22Rv1 (cell line): ENCODE results near the gene KHK.

ENCODE experiments used
- H3K27ac ChIP-seq: fragments of 450-650 bp; 2 replicates; pipeline ENCODE4 v1.5.1; 2017
- CTCF ChIP-seq: fragments of 450-650 bp; IDR thresholded peaks from 2 replicates; pipeline ENCODE4 v1.5.1; 2017; ENCODE audit warnings: mild to moderate bottlenecking
- ZFX ChIP-seq: fragments of 450-650 bp; IDR thresholded peaks from 2 replicates; pipeline ENCODE4 v1.6.1; 2017; ENCODE audit warnings: antibody characterized with exemption, borderline replicate concordance

Gene KHK

GRCh38 chr2:27128668-27129571 lies 42.3 kb downstream of the KHK start:
- TF ChIP-seq ZFX: no peak
- H3K27ac ChIP-seq: no peak overlapping the region

GRCh38 chr2:27130396-27130795 lies 43.8 kb downstream of the KHK start:
- no peak overlapping the region for H3K27ac ChIP-seq
- TF ChIP-seq ZFX (no peak), CTCF (no peak)

GRCh38 chr2:27131429-27131828 lies 44.9 kb downstream of the KHK start:
- H3K27ac ChIP-seq: no peak overlapping the region
- TF ChIP-seq ZFX (no peak), CTCF (no peak)

GRCh38 chr2:27133195-27133875 lies 46.8 kb downstream of the KHK start:
- TF ChIP-seq CTCF (no peak), ZFX (no peak)

GRCh38 chr2:27133905-27134780 lies 47.6 kb downstream of the KHK start, which contains the start of gene PREB:
Gene PREB, minus strand, starts transcription at chr2:27134636. Its CDS starts 215 bp downstream, at chr2:27134421.
- TF ChIP-seq CTCF (peak; percentile 25; the same call in 1 of the 2 replicates), ZFX (no peak)
- H3K27ac ChIP-seq: peak within 1 kb of the TSS; percentile 69

More at GRCh38 chr2:27133195-27133875, 46.8 kb downstream of the KHK start:
- peak overlapping the region; percentile 69 for H3K27ac ChIP-seq

- no peak for TF ChIP-seq ZFX
- TF ChIP-seq CTCF: no peak
- peak overlapping the region; percentile 69 for H3K27ac ChIP-seq
Observed at GRCh38 chr2:27134781-27135477, 48.4 kb downstream of the KHK start.
